Ectodermal cell (in vitro differentiated cells): ENCODE measurements around the gene DRICH1.
"Not testable (repeated sequence)": the region's sequence is repeated elsewhere in the genome, so short reads cannot be mapped to it uniquely, and the experiment has no call there.

Source experiments
- H3K27ac ChIP-seq: 2 replicates; pipeline ENCODE4 v1.7.0; 2013; ENCODE audit warnings: mild to moderate bottlenecking, low read depth, low read length; ENCODE audit not compliant: insufficient read depth, poor library complexity, severe bottlenecking
- H3K27me3 ChIP-seq: 2 replicates; pipeline ENCODE4 v1.7.0; 2013; ENCODE audit warnings: mild to moderate bottlenecking, low read length; ENCODE audit not compliant: insufficient read depth, control insufficient read depth, poor library complexity, severe bottlenecking
- H3K36me3 ChIP-seq: one replicate; pipeline ENCODE4 v1.7.0; 2013; ENCODE audit warnings: low read length; ENCODE audit not compliant: control insufficient read depth, insufficient read depth
- H3K4me1 ChIP-seq: one replicate; pipeline ENCODE4 v1.7.0; 2013; ENCODE audit warnings: low read length; ENCODE audit not compliant: control insufficient read depth, insufficient read depth
- H3K4me3 ChIP-seq: 2 replicates; pipeline ENCODE4 v1.7.0; 2013; ENCODE audit warnings: low read depth, low read length, control low read depth; ENCODE audit not compliant: insufficient read depth
- H3K9me3 ChIP-seq: 2 replicates; pipeline ENCODE4 v1.7.0; 2013; ENCODE audit warnings: mild to moderate bottlenecking, low read length, moderate library complexity; ENCODE audit not compliant: control insufficient read depth
- WGBS, 2 experiments: methylation state at CpG; one replicate each; pipeline ENCODE4 v1.1.7; 2013; ENCODE audit warnings: missing lambda C conversion rate in 2 of 2; 5-methylcytosine and 5-hydroxymethylcytosine counted together

Gene DRICH1

DNA sequence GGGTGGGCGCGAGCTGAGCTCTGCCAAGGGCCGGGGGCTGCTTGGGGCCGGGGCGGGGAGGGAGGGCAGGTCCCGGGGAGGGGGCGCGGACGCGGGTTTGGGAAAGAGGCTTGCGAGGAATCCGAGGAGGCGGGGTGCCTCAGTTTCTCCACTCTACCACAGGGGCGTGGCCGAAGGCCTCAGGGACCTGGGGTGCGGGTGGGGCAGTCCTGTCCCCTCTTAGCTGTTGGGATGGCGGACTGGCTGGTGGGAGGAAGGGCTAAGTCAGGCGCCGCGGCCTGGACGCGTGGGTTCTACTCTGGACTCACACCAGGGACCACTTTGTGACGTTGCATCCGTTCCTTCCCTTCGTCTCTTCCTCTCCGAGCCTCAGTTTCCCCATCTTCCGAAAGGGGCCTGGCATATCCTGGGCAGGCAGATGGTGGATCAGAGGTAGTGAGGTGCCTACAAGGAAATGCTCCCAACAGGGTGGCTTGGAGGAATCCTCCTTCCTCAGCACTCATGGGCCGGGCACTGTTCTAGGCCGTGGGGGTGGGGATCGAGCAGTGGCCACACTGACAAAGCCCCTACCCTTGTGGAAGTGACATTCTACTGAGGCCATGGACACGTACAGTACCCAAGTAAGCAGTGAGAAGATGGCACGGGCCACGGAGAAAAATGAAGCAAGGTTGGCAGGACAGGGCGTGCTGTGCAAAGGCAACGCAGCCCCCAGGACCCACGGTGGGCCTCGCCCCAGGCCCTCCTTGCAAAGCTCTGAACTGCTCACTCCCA is 65.2 kb downstream of the DRICH1 start:
- 47 to 50% methylated on average over 37 of the region's 37 CpGs for WGBS, 2 experiments
- H3K36me3 ChIP-seq, result no peaks in the 10 kb centered on the region
- no peak overlapping the region for H3K27ac ChIP-seq
- no peaks in the 10 kb centered on the region for H3K9me3 ChIP-seq
- H3K27me3 ChIP-seq, result peaks cover 32% of the 10 kb centered on the region
- H3K4me3 ChIP-seq, result peak overlapping the region; percentile 39
- peaks cover 17% of the 10 kb centered on the region for H3K4me1 ChIP-seq

DNA sequence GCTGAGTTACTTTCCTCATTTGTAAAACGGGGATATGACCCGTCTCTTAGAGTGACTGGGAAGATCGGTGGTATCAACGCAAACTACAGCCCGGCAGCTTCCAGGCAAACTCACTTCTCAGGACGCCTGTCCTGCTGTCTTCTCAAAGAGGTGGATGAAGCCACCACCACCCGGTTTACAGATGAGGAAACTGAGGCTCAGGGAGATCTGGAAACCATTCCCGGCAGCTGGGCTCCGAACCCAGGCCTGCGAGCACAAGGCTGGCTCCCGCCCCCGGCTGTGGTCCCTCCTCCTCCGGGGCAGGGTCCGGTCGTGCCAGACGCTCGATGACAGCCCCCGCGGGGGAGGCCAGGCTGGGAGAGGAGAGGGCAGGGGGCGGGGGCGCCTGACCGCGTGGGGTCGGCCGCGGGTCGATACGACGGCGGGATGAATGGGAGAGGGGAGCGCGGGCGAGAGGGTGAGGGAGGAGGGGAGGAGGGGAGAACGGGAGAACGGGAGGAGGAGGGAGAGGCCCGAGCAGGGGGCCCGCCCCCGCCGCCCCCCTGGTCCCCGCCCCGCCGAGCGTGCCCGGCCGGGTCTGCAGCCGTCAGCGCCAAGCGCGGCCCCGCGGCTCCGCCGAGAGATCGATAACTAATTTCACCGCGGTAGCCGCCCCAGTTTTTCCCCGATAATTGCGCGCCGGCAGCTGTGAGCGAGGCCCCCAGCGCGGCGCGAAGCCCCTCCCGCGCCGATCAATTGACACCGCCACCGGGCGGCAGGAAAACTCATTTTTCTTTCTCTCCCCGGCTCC is 66.0 kb downstream of the DRICH1 start:
- H3K36me3 ChIP-seq, result no peaks in the 10 kb centered on the region
- H3K4me3 ChIP-seq, result peak overlapping the region; percentile 39
- peaks cover 32% of the 10 kb centered on the region for H3K27me3 ChIP-seq
- H3K4me1 ChIP-seq, result peaks cover 17% of the 10 kb centered on the region
- no peak overlapping the region for H3K27ac ChIP-seq
- no peaks in the 10 kb centered on the region for H3K9me3 ChIP-seq
- WGBS, 2 experiments, result 1% methylated on average over 73 of the region's 73 CpGs

DNA sequence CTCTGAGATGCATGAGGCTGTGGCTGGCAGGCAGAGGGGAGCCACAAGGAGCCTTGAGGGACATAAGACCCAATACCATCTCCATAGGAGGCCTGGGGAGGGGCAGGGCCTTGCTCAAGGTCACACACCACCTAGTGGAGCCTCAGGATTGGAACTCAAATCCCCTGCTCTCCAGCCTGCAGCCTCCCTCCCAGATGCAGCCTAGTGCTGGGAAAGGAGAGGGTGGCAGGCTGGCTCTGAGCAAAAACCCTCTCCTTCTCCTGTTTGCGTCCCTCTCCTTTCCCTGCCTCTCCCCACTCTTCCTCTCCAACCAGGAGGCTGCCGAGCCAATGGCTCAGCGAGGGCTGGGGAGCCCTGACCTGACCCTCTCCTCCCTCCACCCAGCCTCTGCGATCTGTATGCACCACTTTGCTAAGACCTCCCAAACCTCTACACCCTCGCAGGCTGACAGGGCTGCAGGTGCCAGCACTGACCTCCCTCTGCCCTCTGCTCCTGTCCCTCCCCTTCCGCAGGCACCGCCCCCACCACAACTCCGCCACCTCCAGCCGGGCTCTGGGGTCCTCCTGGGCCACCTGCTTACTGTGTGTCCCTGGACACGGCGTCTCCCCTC is 66.7 kb downstream of the DRICH1 start:
- WGBS, 2 experiments, result 3% methylated on average over 11 of the region's 11 CpGs
- no peak overlapping the region for H3K27ac ChIP-seq
- H3K4me3 ChIP-seq, result peak overlapping the region; percentile 39

DNA sequence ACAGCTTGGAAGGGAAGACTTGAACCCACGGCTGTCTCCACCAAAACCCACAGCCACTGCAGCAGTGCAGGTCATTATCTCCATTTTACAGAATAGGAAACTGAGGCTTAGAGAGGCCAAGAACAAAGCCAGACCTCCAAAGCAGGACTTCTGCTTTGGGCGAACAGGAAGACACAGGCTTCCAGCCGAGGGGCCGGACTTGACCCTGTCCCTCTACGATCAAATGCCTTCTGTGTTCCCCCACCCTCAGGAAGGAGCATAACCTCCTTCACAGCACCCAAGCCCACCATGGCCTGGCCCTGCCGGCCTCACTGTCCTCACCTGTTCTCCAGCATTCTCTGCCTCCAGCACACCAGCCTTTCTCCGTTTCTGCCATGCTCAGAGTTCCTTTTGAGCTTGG is 67.8 kb downstream of the DRICH1 start:
- Histone ChIP-seq H3K9me3 (no peaks in the 10 kb centered on the region), H3K36me3 (no peaks in the 10 kb centered on the region), H3K27me3 (peaks cover 32% of the 10 kb centered on the region), H3K27ac (no peak overlapping the region), H3K4me1 (peaks cover 17% of the 10 kb centered on the region), H3K4me3 (no peak overlapping the region)
- WGBS, 2 experiments, result 93% methylated on average over 7 of the region's 7 CpGs

More for the DNA sequence above, 66.7 kb downstream of the DRICH1 start:
- Histone ChIP-seq H3K9me3 (no peaks in the 10 kb centered on the region), H3K27me3 (peaks cover 32% of the 10 kb centered on the region), H3K4me1 (peaks cover 17% of the 10 kb centered on the region), H3K36me3 (no peaks in the 10 kb centered on the region)

DNA sequence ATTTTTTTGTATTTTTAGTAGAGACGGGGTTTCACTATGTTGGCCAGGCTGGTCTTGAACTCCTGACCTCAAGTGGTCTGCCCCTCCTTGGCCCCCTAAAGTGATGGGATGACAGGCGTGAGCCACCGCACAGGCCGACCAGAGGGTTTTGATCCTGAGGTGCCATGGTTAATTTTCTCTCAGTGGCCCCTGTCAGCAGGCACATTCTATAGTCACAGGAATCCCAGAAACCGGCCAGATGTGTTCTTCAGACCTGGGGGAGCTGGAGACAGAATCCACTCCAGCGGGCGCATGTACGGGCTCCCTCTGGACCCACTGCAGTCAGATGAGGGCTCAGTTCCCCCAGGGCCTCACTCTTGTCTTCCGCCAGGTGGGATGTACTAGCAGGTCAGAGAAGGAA is 69.0 kb downstream of the DRICH1 start:
- Histone ChIP-seq H3K4me3 (no peak overlapping the region), H3K36me3 (no peaks in the 10 kb centered on the region), H3K4me1 (peaks cover 17% of the 10 kb centered on the region), H3K27ac (no peak overlapping the region), H3K9me3 (no peaks in the 10 kb centered on the region), H3K27me3 (peaks cover 32% of the 10 kb centered on the region)
- WGBS, 2 experiments, result 93 to 95% methylated on average over 9 of the region's 9 CpGs

DNA sequence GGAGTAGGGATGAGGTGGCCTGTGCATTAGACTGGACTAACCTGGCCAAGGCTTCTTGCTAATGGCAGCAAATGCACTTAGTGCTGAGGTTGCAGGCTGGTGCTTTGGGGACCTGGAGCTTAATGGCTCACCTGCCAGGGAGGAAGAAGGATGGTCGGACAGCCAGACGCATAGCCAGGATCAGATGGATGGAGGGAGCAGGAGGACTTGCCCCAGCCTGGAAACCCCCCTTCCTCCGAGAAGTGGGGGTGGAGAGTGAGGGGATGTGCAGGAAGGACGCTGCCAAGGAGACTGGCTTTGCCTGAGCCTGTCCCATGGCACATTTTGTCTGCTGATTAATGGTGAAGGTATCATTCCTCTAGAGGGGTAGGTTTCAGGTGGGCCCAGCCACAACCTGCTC is 69.9 kb downstream of the DRICH1 start:
- H3K9me3 ChIP-seq, result no peaks in the 10 kb centered on the region
- WGBS, 2 experiments, result 95 to 96% methylated on average over 4 of the region's 4 CpGs
- peaks cover 28% of the 10 kb centered on the region for H3K27me3 ChIP-seq
- no peaks in the 10 kb centered on the region for H3K36me3 ChIP-seq
- no peak overlapping the region for H3K27ac ChIP-seq
- H3K4me1 ChIP-seq, result peaks cover 10% of the 10 kb centered on the region
- no peak overlapping the region for H3K4me3 ChIP-seq

DNA sequence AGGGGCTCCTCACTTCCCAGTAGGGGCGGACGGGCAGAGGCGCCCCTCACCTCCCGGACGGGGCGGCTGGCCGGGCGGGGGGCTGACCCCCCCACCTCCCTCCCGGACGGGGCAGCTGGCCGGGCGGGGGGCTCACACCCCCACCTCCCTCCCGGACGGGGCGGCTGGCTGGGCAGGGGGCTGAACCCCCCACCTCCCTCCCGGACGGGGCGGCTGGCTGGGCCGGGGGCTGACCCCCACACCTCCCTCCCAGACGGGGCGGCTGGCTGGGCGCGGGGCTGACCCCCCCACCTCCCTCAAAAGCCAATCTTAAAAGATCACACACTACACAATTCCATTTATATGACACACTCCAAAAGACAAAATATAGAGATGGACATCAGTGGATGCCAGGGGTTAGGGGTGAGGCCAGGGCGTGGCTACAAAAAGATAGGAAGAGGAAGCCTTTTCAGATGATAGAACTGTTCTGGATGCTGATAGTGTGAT is 71.1 kb downstream of the DRICH1 start:
- H3K4me3 ChIP-seq, result not testable (repeated sequence)
- WGBS, 2 experiments, result 87 to 88% methylated on average over 22 to 24 of the region's 24 CpGs

DNA sequence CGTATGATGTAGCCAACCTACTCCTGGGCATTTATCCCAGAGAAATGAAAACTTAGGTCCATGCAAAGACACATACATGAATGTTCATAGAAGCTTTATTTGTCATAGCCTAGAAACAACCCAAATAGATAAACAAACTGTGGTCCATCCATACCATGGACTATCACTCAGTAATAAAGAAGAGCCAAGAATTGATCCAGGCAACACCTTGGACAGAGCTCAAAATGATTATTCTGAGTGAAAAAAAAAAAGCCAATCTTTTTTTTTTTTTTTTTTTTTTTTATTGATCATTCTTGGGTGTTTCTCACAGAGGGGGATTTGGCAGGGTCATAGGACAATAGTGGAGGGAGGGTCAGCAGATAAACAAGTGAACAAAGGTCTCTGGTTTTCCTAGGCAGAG is 71.9 kb downstream of the DRICH1 start:
- peaks cover 11% of the 10 kb centered on the region for H3K27me3 ChIP-seq
- not testable (repeated sequence) for H3K4me1 ChIP-seq, H3K4me3 ChIP-seq, H3K9me3 ChIP-seq, H3K27ac ChIP-seq, H3K36me3 ChIP-seq
- 95 to 96% methylated on average over 1 of the region's 1 CpG for WGBS, 2 experiments

More for the DNA sequence above, 71.1 kb downstream of the DRICH1 start:
- H3K27ac ChIP-seq, H3K4me1 ChIP-seq, H3K9me3 ChIP-seq, H3K36me3 ChIP-seq: not testable (repeated sequence)
- peaks cover 17% of the 10 kb centered on the region for H3K27me3 ChIP-seq
